K562 (cell line): ENCODE data around the gene AK5. TPM values are rescaled to one million over a fixed set of nuclear protein-coding genes. Genes with fewer than 3 reads are reported as not detected.
A peak's percentile ranks its signal among the peaks of the same experiment; 100 is the strongest.
"Not testable (repeated sequence)": the region's sequence is repeated elsewhere in the genome, so short reads cannot be mapped to it uniquely, and the experiment has no call there.

ENCODE experiments used
- ATAC-seq: fragments of 200-7000 bp; cut with Tn5 transposase; 3 replicates; pipeline ENCODE4 v1.9.1; 2020; ENCODE audit warnings: moderate library complexity
- BruUV-seq: library from RNA; stranded (reverse); fragments of 400-500 nt; replicated peaks from 2 replicates; lab custom pipeline; 2021; lab: Mats Ljungman, UMichigan
- CTCF ChIA-PET: fragments of 300-600 bp; formaldehyde crosslinking; extraction: SDS; loops from one replicate; lab custom pipeline; 2021; ENCODE audit warnings: low intra/inter-chr PET ratio; lab: Yijun Ruan, JAX
- POLR2A ChIA-PET: fragments of 300-600, 350-650 bp; sonication (Branson Sonifier 250); formaldehyde crosslinking; extraction: SDS; loops from one replicate; lab custom pipeline; 2021; ENCODE audit warnings: antibody characterized with exemption, inconsistent platforms; lab: Yijun Ruan, JAX
- DNase-seq, 4 experiments: peaks; one replicate each; pipeline versions ENCODE4 v3.0.0 to v3.0.0-alpha.2; 2011 to 2018; ENCODE audit warnings: low spot score in 3 of 4, mixed read lengths in 3 of 4; ENCODE audit errors: extremely low read depth in 1 of 4
- FAIRE-seq: peaks from 2 replicates; lab custom pipeline; 2011; peaks lifted over from hg19 to GRCh38; lab: Jason Lieb, UNC
- H2AFZ ChIP-seq: 2 replicates; pipeline ENCODE4 v1.6.0; 2011; ENCODE audit warnings: low read depth, low read length, control low read depth, inconsistent platforms
- H3K27ac ChIP-seq: fragments of 200-600 bp; 3 replicates; pipeline ENCODE4 v1.8.0; 2011; ENCODE audit warnings: low read depth, mild to moderate bottlenecking, control low read depth, inconsistent platforms, low read length, moderate library complexity, mixed read lengths; ENCODE audit errors: extremely low read depth
- H3K27me3 ChIP-seq, 2 experiments: fragments of 300-600 bp in 1 of 2; 2 replicates in 1 of 2; 3 replicates in 1 of 2; pipeline versions ENCODE4 v1.6.0 to v1.8.0; 2011; ENCODE audit warnings: inconsistent platforms in 2 of 2, low read length in 2 of 2, mild to moderate bottlenecking in 1 of 2, mixed read lengths in 1 of 2, moderate library complexity in 1 of 2; ENCODE audit not compliant: control insufficient read depth in 2 of 2, insufficient read depth in 2 of 2
- H3K36me3 ChIP-seq: fragments of 300-600 bp; 3 replicates; pipeline ENCODE4 v1.8.0; 2011; ENCODE audit warnings: mild to moderate bottlenecking, low read length, inconsistent platforms; ENCODE audit not compliant: control insufficient read depth, insufficient read depth
- H3K4me1 ChIP-seq, 2 experiments: fragments of 200-600 bp in 1 of 2; replicated peaks in 1 of 2; 2 replicates in 1 of 2; 3 replicates in 1 of 2; pipeline versions ENCODE4 v1.5.1 to v1.8.0; 2011; ENCODE audit warnings: inconsistent platforms in 2 of 2, low read length in 2 of 2, mild to moderate bottlenecking in 1 of 2, mixed read lengths in 1 of 2, moderate library complexity in 1 of 2; ENCODE audit not compliant: control insufficient read depth in 2 of 2, insufficient read depth in 2 of 2
- H3K4me2 ChIP-seq: 2 replicates; pipeline ENCODE4 v1.6.1; 2011; ENCODE audit warnings: low read length, control low read depth, inconsistent platforms, mixed read lengths; ENCODE audit not compliant: insufficient read depth
- H3K4me3 ChIP-seq: fragments of 200-600 bp; sonication (generic), shearing (Covaris generic); 2 replicates; pipeline ENCODE4 v1.5.1; 2016; ENCODE audit warnings: control low read depth, inconsistent platforms
- H3K79me2 ChIP-seq: fragments of 200-600 bp; 3 replicates; pipeline ENCODE4 v1.8.0; 2011; ENCODE audit warnings: low read length, inconsistent platforms; ENCODE audit not compliant: control insufficient read depth, insufficient read depth
- H3K9ac ChIP-seq, 2 experiments: 2 replicates each; pipeline versions ENCODE4 v1.6.0 to v1.6.1; 2011; ENCODE audit warnings: low read depth in 2 of 2, low read length in 2 of 2, control low read depth in 1 of 2, inconsistent platforms in 1 of 2, mild to moderate bottlenecking in 1 of 2, mixed read lengths in 1 of 2; ENCODE audit not compliant: insufficient read depth in 1 of 2
- H3K9me1 ChIP-seq: one replicate; pipeline ENCODE4 v1.6.0; 2011; ENCODE audit warnings: inconsistent platforms, mild to moderate bottlenecking, low read length, moderate library complexity; ENCODE audit not compliant: control insufficient read depth, insufficient read depth
- H3K9me3 ChIP-seq: replicated peaks from 2 replicates; pipeline ENCODE4 v1.5.1; 2011; ENCODE audit warnings: low read depth, low read length, inconsistent platforms; ENCODE audit not compliant: control insufficient read depth, insufficient read depth
- H4K20me1 ChIP-seq: replicated peaks from 2 replicates; pipeline ENCODE4 v1.6.1; 2011; ENCODE audit warnings: low read length, inconsistent platforms, mixed read lengths; ENCODE audit not compliant: control insufficient read depth, insufficient read depth
- HCFC1 ChIP-seq: IDR thresholded peaks from 2 replicates; pipeline ENCODE4 v1.6.1; 2012; ENCODE audit warnings: low read depth, low read length, improper control_type of control experiment
- NFATC3 ChIP-seq: fragments of 450-650 bp; IDR thresholded peaks from 2 replicates; pipeline ENCODE4 v1.6.1; 2017; ENCODE audit warnings: mild to moderate bottlenecking
- SMARCE1 ChIP-seq: fragments of 450-650 bp; IDR thresholded peaks from 2 replicates; pipeline ENCODE4 v1.7.1; 2016; ENCODE audit warnings: mild to moderate bottlenecking
- TGIF2 ChIP-seq: sonication (generic); formaldehyde crosslinking; IDR thresholded peaks from 2 replicates; pipeline ENCODE4 v1.8.1; 2022; ENCODE audit warnings: mild to moderate bottlenecking, missing genetic modification reagents, moderate library complexity
- ZFX ChIP-seq: sonication (generic); formaldehyde crosslinking; IDR thresholded peaks from 2 replicates; pipeline ENCODE4 v1.8.0; 2022; ENCODE audit warnings: mild to moderate bottlenecking, missing genetic modification reagents, moderate library complexity
- ZNF146 ChIP-seq: IDR thresholded peaks from one replicate; pipeline ENCODE4 v1.6.1; 2018; ENCODE audit warnings: missing compliant biosample characterization; ENCODE audit not compliant: unreplicated experiment
- WGBS: fragments of 100-300 bp; shearing (Covaris generic); methylation state at CpG from one replicate; pipeline ENCODE4 v1.1.6; 2016; ENCODE audit warnings: low coverage, mixed read lengths; ENCODE audit not compliant: insufficient coverage; ENCODE audit errors: missing lambda C conversion rate; 5-methylcytosine and 5-hydroxymethylcytosine counted together
- in situ Hi-C: fragments of 300-500 bp; cut with MboI; formaldehyde crosslinking; loops from 4 replicates; pipeline ENCODE4 v1.15.0; 2018; ENCODE audit warnings: inconsistent platforms, mixed read lengths
- intact Hi-C: fragments of 100-400 bp; cut with micrococcal nuclease; formaldehyde crosslinking; loops from 2 replicates; pipeline ENCODE4 v1.14.2; 2022
- polyA plus RNA-seq, 8 experiments: library from polyadenylated mRNA; depleted of rRNA in 4 of 8; stranded (reverse) in 5 of 8; unstranded in 3 of 8; fragments of >200 nt; fragmentation: Nextera tagmentation in 2 of 8; fragmentation: Illumina TruSeq in 1 of 8; extraction: Ambion mirVana in 2 of 8; extraction: Trizol in 1 of 8; gene quantifications; 2 replicates each; pipeline versions ENCODE4 v1.2.1 to v1.2.3, GENCODE V29; 2011 to 2014; ENCODE audit warnings: inconsistent platforms in 1 of 8, missing spikeins in 1 of 8
- total RNA-seq, 7 experiments: library from RNA; depleted of rRNA in 6 of 7; stranded (reverse); fragments of >200 nt in 6 of 7; fragmentation: Illumina TruSeq in 2 of 7; extraction: Trizol in 2 of 7; gene quantifications; 2 replicates each; pipeline versions ENCODE4 v1.2.1 to v1.2.3, GENCODE V29; 2011 to 2021; ENCODE audit warnings: low replicate concordance in 1 of 7
- TF ChIP-seq, protein P1 (sequence below): fragments of 250-450 bp; sonication (Bioruptor Pico); IDR thresholded peaks from 2 replicates; pipeline ENCODE4 v1.4.0; 2020; ENCODE audit warnings: borderline replicate concordance

AK5 gene
- total and polyA plus RNA-seq, 9 of the 15 experiments (the other 6 are each of a cell fraction or from before 2014, with no cell fraction given): 0.06 TPM; not detected in 8

DNA sequence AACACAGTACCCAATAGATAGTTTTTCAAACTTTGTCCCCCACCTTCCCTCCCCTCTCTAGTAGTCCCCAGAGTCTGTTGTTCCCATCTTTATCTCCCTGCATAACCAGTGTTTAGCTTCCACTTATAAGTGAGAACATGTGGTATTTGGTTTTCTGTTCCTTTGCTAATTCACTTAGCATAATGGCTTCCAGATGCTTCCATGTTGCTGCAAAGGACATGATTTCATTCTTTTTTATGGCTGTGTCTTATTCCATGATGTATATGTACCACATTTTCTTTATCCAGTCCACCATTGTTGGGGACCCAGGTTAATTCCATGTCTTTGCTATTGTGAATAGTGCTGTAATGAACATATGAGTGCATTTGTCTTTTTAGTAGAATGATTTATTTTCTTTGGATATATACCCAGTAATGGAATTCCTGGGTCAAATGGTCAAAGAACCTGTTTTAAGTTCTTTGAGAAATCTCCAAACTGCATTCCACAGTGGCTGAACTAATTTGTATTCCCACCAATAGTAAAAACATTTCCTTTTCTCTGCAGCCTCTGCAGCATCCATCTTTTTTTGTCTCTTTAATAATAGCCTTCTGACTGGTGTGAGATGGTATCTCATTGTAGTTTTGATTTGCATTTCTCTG, 126.0 kb downstream of the AK5 start (continued):
- no peak for TF ChIP-seq NFATC3
- TF ChIP-seq ZFX (CRISPR knock-in tag): no peak
- no peak for TF ChIP-seq TGIF2 (CRISPR knock-in tag)
- no peak for TF ChIP-seq SMARCE1
- TF ChIP-seq, protein P1, sequence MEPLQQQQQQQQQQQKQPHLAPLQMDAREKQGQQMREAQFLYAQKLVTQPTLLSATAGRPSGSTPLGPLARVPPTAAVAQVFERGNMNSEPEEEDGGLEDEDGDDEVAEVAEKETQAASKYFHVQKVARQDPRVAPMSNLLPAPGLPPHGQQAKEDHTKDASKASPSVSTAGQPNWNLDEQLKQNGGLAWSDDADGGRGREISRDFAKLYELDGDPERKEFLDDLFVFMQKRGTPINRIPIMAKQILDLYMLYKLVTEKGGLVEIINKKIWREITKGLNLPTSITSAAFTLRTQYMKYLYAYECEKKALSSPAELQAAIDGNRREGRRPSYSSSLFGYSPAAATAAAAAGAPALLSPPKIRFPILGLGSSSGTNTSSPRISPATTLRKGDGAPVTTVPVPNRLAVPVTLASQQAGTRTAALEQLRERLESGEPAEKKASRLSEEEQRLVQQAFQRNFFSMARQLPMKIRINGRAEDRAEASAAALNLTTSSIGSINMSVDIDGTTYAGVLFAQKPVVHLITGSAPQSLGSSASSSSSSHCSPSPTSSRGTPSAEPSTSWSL (CRISPR knock-in tag): no peak
- no peak for TF ChIP-seq HCFC1

DNA sequence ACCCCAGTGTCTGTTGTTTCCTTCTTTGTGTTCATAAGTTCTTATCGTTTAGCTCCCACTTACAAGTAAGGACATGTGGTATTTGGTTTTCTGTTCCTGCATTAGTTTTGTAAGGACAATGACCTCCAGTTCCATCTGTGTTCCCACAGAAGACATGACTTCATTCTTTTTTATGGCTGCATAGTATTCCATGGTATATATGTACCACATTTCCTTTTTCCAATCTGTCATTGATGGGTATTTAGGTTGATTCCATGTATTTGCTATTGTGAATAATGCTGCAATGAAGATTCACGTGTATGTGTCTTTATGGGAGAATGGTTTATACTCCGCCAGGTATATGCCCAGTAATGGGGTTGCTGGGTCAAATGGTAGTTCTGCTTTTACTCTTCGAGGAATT, 127.1 kb downstream of the AK5 start:
- H3K27me3 ChIP-seq, CTCF ChIA-PET, BruUV-seq, H3K27ac ChIP-seq, H3K36me3 ChIP-seq, H3K9ac ChIP-seq, H2AFZ ChIP-seq, H3K9me3 ChIP-seq, in situ Hi-C loops, FAIRE-seq, H3K9me1 ChIP-seq, H3K4me1 ChIP-seq, ATAC-seq, H3K79me2 ChIP-seq, H4K20me1 ChIP-seq, H3K4me3 ChIP-seq, H3K4me2 ChIP-seq, POLR2A ChIA-PET, DNase-seq: not testable (repeated sequence)
- intact Hi-C loops: loop anchor here (5.0 kb wide), 1 partner anchor 48 kb away; no protein-coding TSS in a partner anchor
- WGBS: 3% methylated on average over 4 of the region's 4 CpGs
- peak; percentile 32 for TF ChIP-seq ZNF146 (CRISPR knock-in tag)
